GM21723 (cell line): ENCODE results near the gene GPC6.

Experiments used
- ATAC-seq: cut with Tn5 transposase; IDR thresholded peaks from one replicate; pipeline ENCODE4 v1.9.1; 2021; ENCODE audit warnings: mild to moderate bottlenecking, moderate library complexity; ENCODE audit not compliant: unreplicated experiment

GPC6 gene

GRCh38 chr13:94362411-94362909 is 1135.9 kb downstream of the GPC6 start:
- peak; percentile 100 for ATAC-seq

GRCh38 chr13:94366677-94367076 is 1140.1 kb downstream of the GPC6 start:
- ATAC-seq, result no peak

GRCh38 chr13:94369972-94370436 is 1143.4 kb downstream of the GPC6 start:
- ATAC-seq, result no peak

GRCh38 chr13:94371855-94372254 is 1145.2 kb downstream of the GPC6 start:
- ATAC-seq, result no peak

- no peak for ATAC-seq
Measured at GRCh38 chr13:94382517-94382916, 1155.9 kb downstream of the GPC6 start.

GRCh38 chr13:94382960-94383359 is 1156.4 kb downstream of the GPC6 start:
- ATAC-seq, result no peak

GRCh38 chr13:94384231-94384905 is 1157.8 kb downstream of the GPC6 start:
- ATAC-seq, result no peak

GRCh38 chr13:94387047-94387446 is 1160.4 kb downstream of the GPC6 start:
- no peak for ATAC-seq

GRCh38 chr13:94389604-94390351 is 1163.2 kb downstream of the GPC6 start:
- ATAC-seq, result no peak

GRCh38 chr13:94390881-94391280 is 1164.3 kb downstream of the GPC6 start:
- no peak for ATAC-seq

- no peak for ATAC-seq
Measured at GRCh38 chr13:94394723-94395122, 1168.1 kb downstream of the GPC6 start.

GRCh38 chr13:94395860-94396259 is 1169.3 kb downstream of the GPC6 start:
- ATAC-seq, result no peak

- no peak for ATAC-seq
Measured at GRCh38 chr13:94399812-94400211, 1173.2 kb downstream of the GPC6 start.

GRCh38 chr13:94400874-94401273 is 1174.3 kb downstream of the GPC6 start:
- ATAC-seq, result no peak

GRCh38 chr13:94408314-94409036 is 1181.9 kb downstream of the GPC6 start:
- ATAC-seq, result no peak

GRCh38 chr13:94411747-94412146 is 1185.1 kb downstream of the GPC6 start:
- no peak for ATAC-seq

- no peak for ATAC-seq
Measured at GRCh38 chr13:94412870-94413597, 1186.4 kb downstream of the GPC6 start.

GRCh38 chr13:94413598-94413944 is 1187.0 kb downstream of the GPC6 start:
- no peak for ATAC-seq

GRCh38 chr13:94414141-94414540 is 1187.5 kb downstream of the GPC6 start:
- no peak for ATAC-seq

- no peak for ATAC-seq
Measured at GRCh38 chr13:94414708-94415107, 1188.1 kb downstream of the GPC6 start.
